ENCODE results near the gene PRKCH. TPM values are rescaled to one million over a fixed set of nuclear protein-coding genes. Genes with fewer than 3 reads are reported as not detected.

The PRKCH gene
- total and polyA plus RNA-seq, 2 donors (not counting 3 experiments of a cell fraction or from before 2014, with no cell fraction given) = 97.7 to 103 TPM

DNA sequence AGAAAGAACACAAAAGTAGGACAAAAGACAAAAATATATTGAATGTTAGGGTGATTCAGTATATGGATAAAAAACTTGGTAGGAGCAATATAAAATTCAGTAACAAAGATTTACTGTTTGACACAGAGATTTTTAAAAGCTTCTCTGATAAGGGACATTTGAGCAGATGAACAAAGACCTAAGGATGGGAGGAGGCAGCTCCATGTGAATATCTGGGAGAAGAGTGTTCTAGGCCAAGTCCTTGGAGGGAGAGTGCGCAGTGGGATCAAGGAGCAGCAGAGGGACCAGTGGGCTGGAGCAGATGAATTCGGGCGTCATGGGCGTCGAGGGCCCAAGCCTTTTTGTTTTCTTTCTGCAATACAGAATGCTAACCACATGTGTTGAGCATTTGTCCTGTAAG, 174.4 kb downstream of the PRKCH start:
- Histone ChIP-seq H3K9me1 (replicated peaks; ENCODE audit: control insufficient read depth, extremely low read depth, insufficient read depth, low read length) (no peaks in the 10 kb centered on the region), H2AFZ (ENCODE audit: low read depth, low read length) (no peak overlapping the region), H3K4me3 (replicated peaks in 1 of 3; ENCODE audit: insufficient read depth in 1 of 3, low read depth in 1 of 3, low read length in 3 of 3) (no peak overlapping the region), H3K27me3 (ENCODE audit: control insufficient read depth in 2 of 2, insufficient read depth in 2 of 2, low read length in 2 of 2) (no peaks in the 10 kb centered on the region), H3K79me2 (ENCODE audit: control insufficient read depth, insufficient read depth, low read length) (no peaks in the 10 kb centered on the region), H3K4me1 (ENCODE audit: control insufficient read depth, extremely low read depth, insufficient read depth, low read length) (peaks cover 31% of the 10 kb centered on the region), H3K36me3 (ENCODE audit: control insufficient read depth in 2 of 2, extremely low read depth in 1 of 2, insufficient read depth in 2 of 2, low read length in 2 of 2) (peaks cover 4 to 6% of the 10 kb centered on the region in 2 experiments), H3K27ac (ENCODE audit: insufficient read depth, low read depth, low read length) (no peak overlapping the region), H3K4me2 (ENCODE audit: insufficient read depth, low read length) (no peak overlapping the region), H3K9ac (replicated peaks; ENCODE audit: extremely low read depth, insufficient read depth, low read length) (no peak overlapping the region), H4K20me1 (replicated peaks; ENCODE audit: control insufficient read depth, extremely low read depth, insufficient read depth, low read length) (no peaks in the 10 kb centered on the region), H3K9me3 (replicated peaks; ENCODE audit: control insufficient read depth, insufficient read depth, low read length) (no peaks in the 10 kb centered on the region)
- dilution Hi-C loops (cut with MboI; ENCODE audit: extremely low pct_ligation_motif_present, low sequenced_read_pairs) = no loop called here
- no peak for TF ChIP-seq FOS (IDR thresholded peaks at IDR 0.05; ENCODE audit: borderline replicate concordance, insufficient read depth, low read length)
- TF ChIP-seq MYC (IDR thresholded peaks at IDR 0.05; ENCODE audit: low read depth, low read length) = no peak
- TF ChIP-seq, protein P1, sequence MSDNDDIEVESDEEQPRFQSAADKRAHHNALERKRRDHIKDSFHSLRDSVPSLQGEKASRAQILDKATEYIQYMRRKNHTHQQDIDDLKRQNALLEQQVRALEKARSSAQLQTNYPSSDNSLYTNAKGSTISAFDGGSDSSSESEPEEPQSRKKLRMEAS (IDR thresholded peaks at IDR 0.05; ENCODE audit: insufficient read depth, insufficient read length) = no peak
- TF ChIP-seq GATA2 (IDR thresholded peaks at IDR 0.05; ENCODE audit: insufficient read depth, insufficient read length, low read depth, low read length) = no peak
- no peak for TF ChIP-seq JUN (IDR thresholded peaks at IDR 0.05; ENCODE audit: borderline replicate concordance, insufficient read depth, insufficient read length, low read depth)
- TF ChIP-seq, protein P2, sequence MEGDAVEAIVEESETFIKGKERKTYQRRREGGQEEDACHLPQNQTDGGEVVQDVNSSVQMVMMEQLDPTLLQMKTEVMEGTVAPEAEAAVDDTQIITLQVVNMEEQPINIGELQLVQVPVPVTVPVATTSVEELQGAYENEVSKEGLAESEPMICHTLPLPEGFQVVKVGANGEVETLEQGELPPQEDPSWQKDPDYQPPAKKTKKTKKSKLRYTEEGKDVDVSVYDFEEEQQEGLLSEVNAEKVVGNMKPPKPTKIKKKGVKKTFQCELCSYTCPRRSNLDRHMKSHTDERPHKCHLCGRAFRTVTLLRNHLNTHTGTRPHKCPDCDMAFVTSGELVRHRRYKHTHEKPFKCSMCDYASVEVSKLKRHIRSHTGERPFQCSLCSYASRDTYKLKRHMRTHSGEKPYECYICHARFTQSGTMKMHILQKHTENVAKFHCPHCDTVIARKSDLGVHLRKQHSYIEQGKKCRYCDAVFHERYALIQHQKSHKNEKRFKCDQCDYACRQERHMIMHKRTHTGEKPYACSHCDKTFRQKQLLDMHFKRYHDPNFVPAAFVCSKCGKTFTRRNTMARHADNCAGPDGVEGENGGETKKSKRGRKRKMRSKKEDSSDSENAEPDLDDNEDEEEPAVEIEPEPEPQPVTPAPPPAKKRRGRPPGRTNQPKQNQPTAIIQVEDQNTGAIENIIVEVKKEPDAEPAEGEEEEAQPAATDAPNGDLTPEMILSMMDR (IDR thresholded peaks at IDR 0.05; ENCODE audit: extremely low read depth in 1 of 2, insufficient read depth in 1 of 2, low read depth in 1 of 2, low read length in 2 of 2) = no peak
- no peak for TF ChIP-seq EZH2 (IDR thresholded peaks at IDR 0.05; ENCODE audit: borderline replicate concordance, low read depth, low read length, severe bottlenecking)
- TF ChIP-seq POLR2AphosphoS5 (IDR thresholded peaks at IDR 0.05; ENCODE audit: insufficient read depth, low read depth, low read length) = no peak
- TF ChIP-seq POLR2A (IDR thresholded peaks at IDR 0.05; ENCODE audit: low read depth, low read length) = no peak
- FAIRE-seq (no peak), DNase-seq (ENCODE audit: low read depth, low spot score) (no peak)
- no TSS peak for BruUV-seq (replicated peaks)
- POLR2A ChIA-PET = no interaction called here
- CTCF ChIA-PET = interaction anchor here (0.6 to 1.2 kb wide), 3 partner anchors 35 to 210 kb away, joined by 3 read pairs; no protein-coding TSS in a partner anchor
- intact Hi-C loops (cut with micrococcal nuclease) = no loop called here
